Upper lobe of left lung (tissue), 4 donors: ENCODE data around the gene STON1.
"Not testable (repeated sequence)": the region's sequence is repeated elsewhere in the genome, so short reads cannot be mapped to it uniquely, and the experiment has no call there.

Source experiments
- EP300 ChIP-seq, 4 donors: sonication (generic); formaldehyde crosslinking; IDR thresholded peaks; one replicate each; pipeline ENCODE4 v1.5.1; 2017; ENCODE audit warnings: antibody characterized with exemption in 4 of 4, control low read depth in 2 of 4
- POLR2A ChIP-seq, 4 donors: fragments of 450-650 bp; IDR thresholded peaks; one replicate each; pipeline ENCODE4 v1.5.1; 2016 to 2017; ENCODE audit warnings: antibody characterized with exemption in 4 of 4, mild to moderate bottlenecking in 2 of 4
- POLR2AphosphoS5 ChIP-seq, 2 donors: sonication (generic); formaldehyde crosslinking; IDR thresholded peaks; one replicate each; pipeline ENCODE4 v1.5.1; 2017; ENCODE audit warnings: antibody characterized with exemption in 2 of 2
- TF ChIP-seq, protein P1 (sequence below), 6 experiments: fragments of 450-650 bp in 4 of 6; fragments of 200-600 bp in 2 of 6; sonication (generic) in 2 of 6; IDR thresholded peaks; one replicate each; pipeline ENCODE4 v1.5.1; 2016 to 2019; ENCODE audit warnings: antibody characterized with exemption in 6 of 6

- TF ChIP-seq, protein P1, sequence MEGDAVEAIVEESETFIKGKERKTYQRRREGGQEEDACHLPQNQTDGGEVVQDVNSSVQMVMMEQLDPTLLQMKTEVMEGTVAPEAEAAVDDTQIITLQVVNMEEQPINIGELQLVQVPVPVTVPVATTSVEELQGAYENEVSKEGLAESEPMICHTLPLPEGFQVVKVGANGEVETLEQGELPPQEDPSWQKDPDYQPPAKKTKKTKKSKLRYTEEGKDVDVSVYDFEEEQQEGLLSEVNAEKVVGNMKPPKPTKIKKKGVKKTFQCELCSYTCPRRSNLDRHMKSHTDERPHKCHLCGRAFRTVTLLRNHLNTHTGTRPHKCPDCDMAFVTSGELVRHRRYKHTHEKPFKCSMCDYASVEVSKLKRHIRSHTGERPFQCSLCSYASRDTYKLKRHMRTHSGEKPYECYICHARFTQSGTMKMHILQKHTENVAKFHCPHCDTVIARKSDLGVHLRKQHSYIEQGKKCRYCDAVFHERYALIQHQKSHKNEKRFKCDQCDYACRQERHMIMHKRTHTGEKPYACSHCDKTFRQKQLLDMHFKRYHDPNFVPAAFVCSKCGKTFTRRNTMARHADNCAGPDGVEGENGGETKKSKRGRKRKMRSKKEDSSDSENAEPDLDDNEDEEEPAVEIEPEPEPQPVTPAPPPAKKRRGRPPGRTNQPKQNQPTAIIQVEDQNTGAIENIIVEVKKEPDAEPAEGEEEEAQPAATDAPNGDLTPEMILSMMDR (IDR thresholded peaks at IDR 0.05) = not testable (repeated sequence)
- TF ChIP-seq POLR2AphosphoS5, POLR2A, EP300 (IDR thresholded peaks at IDR 0.05): not testable (repeated sequence)
These were observed 84.6 kb downstream of the STON1 start for GRCh38 chr2:48614581-48614980.
